Panc1 (cell line): ENCODE measurements around the gene ADAMTS15. TPM values are rescaled to one million over a fixed set of nuclear protein-coding genes. Genes with fewer than 3 reads are reported as not detected.

Source experiments
- ATAC-seq: fragments of 200-7000 bp; cut with Tn5 transposase; 2 replicates; pipeline ENCODE4 v1.9.1; 2020; ENCODE audit warnings: mild to moderate bottlenecking, moderate library complexity
- BruUV-seq: library from RNA; stranded (reverse); fragments of 400-500 nt; replicated peaks from 2 replicates; lab custom pipeline; 2021; lab: Mats Ljungman, UMichigan
- CTCF ChIA-PET: fragments of 300-600 bp; sonication (Branson Sonifier 250); formaldehyde crosslinking; loops from one replicate; lab custom pipeline; 2022; ENCODE audit warnings: antibody characterized with exemption; lab: Charles Lee
- POLR2A ChIA-PET: fragments of 300-600 bp; sonication (Branson Sonifier 250); formaldehyde crosslinking; loops from one replicate; lab custom pipeline; 2022; ENCODE audit warnings: antibody characterized with exemption; lab: Charles Lee
- DNase-seq: peaks from one replicate; pipeline ENCODE4 v3.0.0-alpha.2; 2010; ENCODE audit warnings: low read depth, low spot score
- H3K27ac ChIP-seq: 2 replicates; pipeline ENCODE4 v1.5.1; 2011; ENCODE audit warnings: mild to moderate bottlenecking, low read length, inconsistent platforms
- H3K27me3 ChIP-seq: fragments of 200-500 bp; sonication (Bioruptor generic); 2 replicates; pipeline ENCODE4 v1.6.0; 2014; ENCODE audit warnings: low read length, inconsistent platforms; ENCODE audit not compliant: control insufficient read depth, insufficient read depth
- H3K36me3 ChIP-seq: fragments of 200-500 bp; sonication (Bioruptor generic); 2 replicates; pipeline ENCODE4 v1.5.1; 2014; ENCODE audit warnings: inconsistent platforms, mild to moderate bottlenecking, low read length, moderate library complexity; ENCODE audit not compliant: control insufficient read depth, insufficient read depth
- H3K4me1 ChIP-seq: 2 replicates; pipeline ENCODE4 v1.5.1; 2011; ENCODE audit warnings: inconsistent platforms, mild to moderate bottlenecking, low read length, moderate library complexity; ENCODE audit not compliant: control insufficient read depth, insufficient read depth
- H3K4me3 ChIP-seq, 2 experiments: 2 replicates each; pipeline ENCODE4 v1.5.1; 2011 to 2012; ENCODE audit warnings: low read depth in 2 of 2, low read length in 2 of 2, mild to moderate bottlenecking in 2 of 2, inconsistent platforms in 1 of 2, moderate library complexity in 1 of 2
- H3K9me3 ChIP-seq: fragments of 200-500 bp; sonication (Bioruptor generic); 2 replicates; pipeline ENCODE4 v1.5.1; 2014; ENCODE audit warnings: low read depth, mild to moderate bottlenecking, inconsistent platforms, low read length, moderate library complexity; ENCODE audit not compliant: control insufficient read depth, insufficient read depth
- CTCF ChIP-seq: fragments of 450-650 bp; IDR thresholded peaks from 2 replicates; pipeline ENCODE4 v1.5.1; 2017; ENCODE audit warnings: mild to moderate bottlenecking
- POLR2AphosphoS5 ChIP-seq: IDR thresholded peaks from 2 replicates; pipeline ENCODE4 v1.6.1; 2012; ENCODE audit warnings: mild to moderate bottlenecking, low read depth, low read length, moderate library complexity
- REST ChIP-seq, 2 experiments: IDR thresholded peaks; 2 replicates each; pipeline ENCODE4 v1.6.1; 2011 to 2012; ENCODE audit warnings: low read depth in 2 of 2, control low read depth in 1 of 2, low read length in 1 of 2, mild to moderate bottlenecking in 1 of 2, moderate library complexity in 1 of 2; ENCODE audit not compliant: insufficient read depth in 1 of 2
- SIN3A ChIP-seq: IDR thresholded peaks from 2 replicates; pipeline ENCODE4 v1.6.1; 2012; ENCODE audit warnings: low read depth, mild to moderate bottlenecking, low read length, moderate library complexity, borderline replicate concordance; ENCODE audit not compliant: insufficient read depth
- TCF7L2 ChIP-seq: IDR thresholded peaks from 2 replicates; pipeline ENCODE4 v1.6.1; 2011; ENCODE audit warnings: mild to moderate bottlenecking, low read depth, low read length, inconsistent platforms
- in situ Hi-C: cut with HindIII; loops from 2 replicates; pipeline ENCODE4 v1.10.0; 2016; ENCODE audit warnings: low sequenced_read_pairs, low pct_unique_long_range_greater_than_20kb
- intact Hi-C: fragments of 100-400 bp; cut with micrococcal nuclease; formaldehyde crosslinking; loops from one replicate; pipeline ENCODE4 v1.10.0; 2022; ENCODE audit not compliant: unreplicated experiment
- total RNA-seq: library from RNA; stranded (reverse); gene quantifications from one replicate; pipeline ENCODE4 v1.2.1, GENCODE V29; 2021; ENCODE audit not compliant: unreplicated experiment

Gene ADAMTS15
- total RNA-seq, 1 experiment from 2014 or later = 39.9 TPM

GRCh38 chr11:130441719-130442118, 6.7 kb upstream of the ADAMTS15 start:
- in situ Hi-C loops = no loop called here
- no peak for TF ChIP-seq REST (IDR thresholded peaks at IDR 0.05; ENCODE audit: insufficient read depth in 1 of 2, low read depth in 2 of 2, low read length in 1 of 2)
- Histone ChIP-seq H3K4me3 (no peak overlapping the region), H3K9me3 (no peaks in the 10 kb centered on the region), H3K27ac (no peak overlapping the region), H3K4me1 (no peaks in the 10 kb centered on the region), H3K36me3 (no peaks in the 10 kb centered on the region), H3K27me3 (no peaks in the 10 kb centered on the region)
- intact Hi-C loops = no loop called here
- ATAC-seq (no peak), DNase-seq (no peak)
- BruUV-seq = no TSS peak
- POLR2A ChIA-PET = no interaction called here
- CTCF ChIA-PET = interaction anchor here (0.6 kb wide), 1 partner anchor 432 kb away, joined by 3 read pairs; no protein-coding TSS in a partner anchor

GRCh38 chr11:130442737-130443136, 5.7 kb upstream of the ADAMTS15 start:
- no peaks in the 10 kb centered on the region for H3K4me1 ChIP-seq
- TF ChIP-seq CTCF (no peak), POLR2AphosphoS5 (no peak), SIN3A (no peak), REST (IDR thresholded peaks at IDR 0.05; ENCODE audit: insufficient read depth in 1 of 2, low read depth in 2 of 2, low read length in 1 of 2) (no peak), TCF7L2 (no peak)
- H3K27ac ChIP-seq = no peak overlapping the region
- H3K9me3 ChIP-seq = no peaks in the 10 kb centered on the region
- ATAC-seq (no peak), DNase-seq (no peak)
- no TSS peak for BruUV-seq
- H3K27me3 ChIP-seq = no peaks in the 10 kb centered on the region
- in situ Hi-C loops (no loop called here), intact Hi-C loops (no loop called here)
- H3K36me3 ChIP-seq = no peaks in the 10 kb centered on the region
- no peak overlapping the region for H3K4me3 ChIP-seq
- ChIA-PET CTCF (interaction anchor here (0.8 kb wide), 1 partner anchor 12 kb away, joined by 4 read pairs; no protein-coding TSS in a partner anchor), POLR2A (no interaction called here)
